ENCODE data around the gene BATF3. TPM values are rescaled to one million over a fixed set of nuclear protein-coding genes. Genes with fewer than 3 reads are reported as not detected.

Gene BATF3
- total RNA-seq, 2 donors from 2014 or later, result 400 to 660 TPM

- no peak for ATAC-seq (replicated peaks in 1 of 2)
- no peaks in the 10 kb centered on the region for H3K9me3 Mint-ChIP-seq
Observed at GRCh38 chr1:212675675-212676074, 24.0 kb downstream of the BATF3 start.

GRCh38 chr1:212674872-212675271, 24.8 kb downstream of the BATF3 start:
- Mint-ChIP-seq H3K27me3 (ENCODE audit: low read depth) (peaks cover 27% of the 10 kb centered on the region), H3K36me3 (ENCODE audit: insufficient read depth in 2 of 2) (peaks cover 0 to 2% of the 10 kb centered on the region in 2 donors), H3K9me3 (no peaks in the 10 kb centered on the region), H3K4me1 (ENCODE audit: low read depth) (peaks cover 54% of the 10 kb centered on the region), H3K27ac (no peak overlapping the region), H3K4me3 (no peak overlapping the region)
- no peak for DNase-seq
- ATAC-seq (replicated peaks in 1 of 2), result no peak

More at GRCh38 chr1:212675675-212676074, 24.0 kb downstream of the BATF3 start:
- Mint-ChIP-seq H3K4me3 (no peak overlapping the region), H3K27ac (no peak overlapping the region), H3K4me1 (ENCODE audit: low read depth) (peaks cover 54% of the 10 kb centered on the region), H3K36me3 (ENCODE audit: insufficient read depth in 2 of 2) (peaks cover 0 to 2% of the 10 kb centered on the region in 2 donors), H3K27me3 (ENCODE audit: low read depth) (peaks cover 20% of the 10 kb centered on the region)
- no peak for DNase-seq

GRCh38 chr1:212671342-212672031, 28.2 kb downstream of the BATF3 start:
- Mint-ChIP-seq H3K9me3 (no peaks in the 10 kb centered on the region), H3K4me1 (ENCODE audit: low read depth) (peaks cover 51% of the 10 kb centered on the region), H3K27me3 (ENCODE audit: low read depth) (peaks cover 36% of the 10 kb centered on the region), H3K27ac (no peak overlapping the region), H3K36me3 (ENCODE audit: insufficient read depth in 2 of 2) (no peaks in the 10 kb centered on the region), H3K4me3 (peak overlapping the region; percentile 10 to 30)
- ATAC-seq (replicated peaks in 1 of 2) (peak; percentile 43 to 56), DNase-seq (no peak)

GRCh38 chr1:212670882-212671281, 28.8 kb downstream of the BATF3 start:
- ATAC-seq (replicated peaks in 1 of 2), result peak in 1 of 2 donors; percentile 6
- Mint-ChIP-seq H3K4me1 (ENCODE audit: low read depth) (peaks cover 50% of the 10 kb centered on the region), H3K27ac (no peak overlapping the region), H3K9me3 (no peaks in the 10 kb centered on the region), H3K36me3 (ENCODE audit: insufficient read depth in 2 of 2) (no peaks in the 10 kb centered on the region), H3K27me3 (ENCODE audit: low read depth) (peaks cover 36% of the 10 kb centered on the region), H3K4me3 (peak overlapping the region; percentile 10 to 30)
- no peak for DNase-seq

GRCh38 chr1:212670301-212670700, 29.3 kb downstream of the BATF3 start:
- no peak overlapping the region for H3K4me3 Mint-ChIP-seq
- ATAC-seq (replicated peaks in 1 of 2), result no peak
- no peaks in the 10 kb centered on the region for H3K9me3 Mint-ChIP-seq
- H3K27ac Mint-ChIP-seq, result no peak overlapping the region
- no peak for DNase-seq
- H3K27me3 Mint-ChIP-seq (ENCODE audit: low read depth), result peaks cover 36% of the 10 kb centered on the region
- H3K4me1 Mint-ChIP-seq (ENCODE audit: low read depth), result peaks cover 56% of the 10 kb centered on the region
- H3K36me3 Mint-ChIP-seq (ENCODE audit: insufficient read depth in 2 of 2), result no peaks in the 10 kb centered on the region

- ATAC-seq (replicated peaks in 1 of 2) (no peak), DNase-seq (no peak)
- H3K27me3 Mint-ChIP-seq (ENCODE audit: low read depth), result peaks cover 32% of the 10 kb centered on the region
- no peak overlapping the region for H3K4me3 Mint-ChIP-seq
- H3K4me1 Mint-ChIP-seq (ENCODE audit: low read depth), result peaks cover 62% of the 10 kb centered on the region
- H3K36me3 Mint-ChIP-seq (ENCODE audit: insufficient read depth in 2 of 2), result no peaks in the 10 kb centered on the region
- no peak overlapping the region for H3K27ac Mint-ChIP-seq
- H3K9me3 Mint-ChIP-seq, result no peaks in the 10 kb centered on the region
Observed at GRCh38 chr1:212669600-212669999, 30.0 kb downstream of the BATF3 start.

- no peaks in the 10 kb centered on the region for H3K9me3 Mint-ChIP-seq
- no peak overlapping the region for H3K27ac Mint-ChIP-seq
- peaks cover 30% of the 10 kb centered on the region for H3K27me3 Mint-ChIP-seq (ENCODE audit: low read depth)
- no peak overlapping the region for H3K4me3 Mint-ChIP-seq
- DNase-seq, result no peak
- no peaks in the 10 kb centered on the region for H3K36me3 Mint-ChIP-seq (ENCODE audit: insufficient read depth in 2 of 2)
- ATAC-seq (replicated peaks in 1 of 2), result no peak
- H3K4me1 Mint-ChIP-seq (ENCODE audit: low read depth), result peaks cover 62% of the 10 kb centered on the region
Observed at GRCh38 chr1:212669102-212669501, 30.5 kb downstream of the BATF3 start.

- Mint-ChIP-seq H3K4me1 (ENCODE audit: low read depth) (peaks cover 62% of the 10 kb centered on the region), H3K9me3 (no peaks in the 10 kb centered on the region), H3K36me3 (ENCODE audit: insufficient read depth in 2 of 2) (no peaks in the 10 kb centered on the region), H3K27me3 (ENCODE audit: low read depth) (peaks cover 30% of the 10 kb centered on the region), H3K4me3 (no peak overlapping the region), H3K27ac (peak overlapping the region; percentile 2)
- ATAC-seq (replicated peaks in 1 of 2), result no peak
- no peak for DNase-seq
Observed at GRCh38 chr1:212668477-212668876, 31.2 kb downstream of the BATF3 start.

- Mint-ChIP-seq H3K4me3 (peak overlapping the region; percentile 10 to 46), H3K27me3 (ENCODE audit: low read depth) (peaks cover 28% of the 10 kb centered on the region), H3K27ac (peak overlapping the region; percentile 43), H3K4me1 (ENCODE audit: low read depth) (peaks cover 62% of the 10 kb centered on the region), H3K36me3 (ENCODE audit: insufficient read depth in 2 of 2) (no peaks in the 10 kb centered on the region), H3K9me3 (no peaks in the 10 kb centered on the region)
- DNase-seq (no peak), ATAC-seq (replicated peaks in 1 of 2) (peak in 1 of 2 donors; percentile 34)
Observed at GRCh38 chr1:212667223-212668139, 32.2 kb downstream of the BATF3 start.

- H3K27ac Mint-ChIP-seq, result peak overlapping the region; percentile 94
- peak overlapping the region; percentile 82 to 92 for H3K4me3 Mint-ChIP-seq
- ATAC-seq (replicated peaks in 1 of 2) (no peak), DNase-seq (no peak)
- no peaks in the 10 kb centered on the region for H3K9me3 Mint-ChIP-seq
- no peaks in the 10 kb centered on the region for H3K36me3 Mint-ChIP-seq (ENCODE audit: insufficient read depth in 2 of 2)
- peaks cover 32% of the 10 kb centered on the region for H3K27me3 Mint-ChIP-seq (ENCODE audit: low read depth)
- peaks cover 55% of the 10 kb centered on the region for H3K4me1 Mint-ChIP-seq (ENCODE audit: low read depth)
Observed at GRCh38 chr1:212666116-212666775, 33.4 kb downstream of the BATF3 start.

GRCh38 chr1:212665241-212666115, 34.2 kb downstream of the BATF3 start:
- peak overlapping the region; percentile 94 for H3K27ac Mint-ChIP-seq

More at GRCh38 chr1:212665241-212666115, 34.2 kb downstream of the BATF3 start:
- Mint-ChIP-seq H3K27me3 (ENCODE audit: low read depth) (peaks cover 33% of the 10 kb centered on the region), H3K9me3 (no peaks in the 10 kb centered on the region), H3K36me3 (ENCODE audit: insufficient read depth in 2 of 2) (no peaks in the 10 kb centered on the region), H3K4me1 (ENCODE audit: low read depth) (peaks cover 48% of the 10 kb centered on the region), H3K4me3 (peak overlapping the region; percentile 82 to 92)
- DNase-seq (peak; percentile 86 to 91), ATAC-seq (replicated peaks in 1 of 2) (peak; percentile 97 to 98)

Data from activated T-cell treated with anti-CD3 and anti-CD28 coated beads, Interleukin-2, amount 50 U/mL, for 72 hours (primary cell).